ENCODE data around the gene CDH12.

GRCh38 chr5:21889581-21889980 is 963.6 kb downstream of the CDH12 start:
- TF ChIP-seq, protein P1, sequence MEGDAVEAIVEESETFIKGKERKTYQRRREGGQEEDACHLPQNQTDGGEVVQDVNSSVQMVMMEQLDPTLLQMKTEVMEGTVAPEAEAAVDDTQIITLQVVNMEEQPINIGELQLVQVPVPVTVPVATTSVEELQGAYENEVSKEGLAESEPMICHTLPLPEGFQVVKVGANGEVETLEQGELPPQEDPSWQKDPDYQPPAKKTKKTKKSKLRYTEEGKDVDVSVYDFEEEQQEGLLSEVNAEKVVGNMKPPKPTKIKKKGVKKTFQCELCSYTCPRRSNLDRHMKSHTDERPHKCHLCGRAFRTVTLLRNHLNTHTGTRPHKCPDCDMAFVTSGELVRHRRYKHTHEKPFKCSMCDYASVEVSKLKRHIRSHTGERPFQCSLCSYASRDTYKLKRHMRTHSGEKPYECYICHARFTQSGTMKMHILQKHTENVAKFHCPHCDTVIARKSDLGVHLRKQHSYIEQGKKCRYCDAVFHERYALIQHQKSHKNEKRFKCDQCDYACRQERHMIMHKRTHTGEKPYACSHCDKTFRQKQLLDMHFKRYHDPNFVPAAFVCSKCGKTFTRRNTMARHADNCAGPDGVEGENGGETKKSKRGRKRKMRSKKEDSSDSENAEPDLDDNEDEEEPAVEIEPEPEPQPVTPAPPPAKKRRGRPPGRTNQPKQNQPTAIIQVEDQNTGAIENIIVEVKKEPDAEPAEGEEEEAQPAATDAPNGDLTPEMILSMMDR (IDR thresholded peaks at IDR 0.05): no peak
- TF ChIP-seq POLR2A (IDR thresholded peaks at IDR 0.05): no peak
- no peak for TF ChIP-seq EP300 (IDR thresholded peaks at IDR 0.05)

Measured in ovary (tissue), 3 donors.